GM18867 (cell line): Measurements from ENCODE around the gene MRPL33.

Experiments
- ATAC-seq: cut with Tn5 transposase; IDR thresholded peaks from one replicate; pipeline ENCODE4 v1.9.1; 2021; ENCODE audit warnings: mild to moderate bottlenecking, moderate library complexity; ENCODE audit not compliant: unreplicated experiment

Gene MRPL33

GRCh38 chr2:27771548-27772335 is at the start of gene MRPL33:
MRPL33 (plus strand) TSS chr2:27771719; CDS start chr2:27771778, 59 bp downstream.
- ATAC-seq: peak; percentile 98

GRCh38 chr2:27721884-27722485 is 49.5 kb upstream of the MRPL33 start:
- no peak for ATAC-seq

GRCh38 chr2:27723372-27724144 is 48.0 kb upstream of the MRPL33 start:
- ATAC-seq: no peak

- ATAC-seq: no peak
Measured at GRCh38 chr2:27724191-27724590, 47.3 kb upstream of the MRPL33 start.

- ATAC-seq: no peak
Measured at GRCh38 chr2:27724905-27725701, 46.4 kb upstream of the MRPL33 start.

- ATAC-seq: no peak
Measured at GRCh38 chr2:27727257-27727656, 44.3 kb upstream of the MRPL33 start.

GRCh38 chr2:27728081-27728858 is 43.2 kb upstream of the MRPL33 start:
- ATAC-seq: no peak

GRCh38 chr2:27729198-27729597 is 42.3 kb upstream of the MRPL33 start:
- no peak for ATAC-seq

GRCh38 chr2:27729614-27730013 is 41.9 kb upstream of the MRPL33 start:
- no peak for ATAC-seq

GRCh38 chr2:27730261-27730662 is 41.3 kb upstream of the MRPL33 start:
- ATAC-seq: no peak

- ATAC-seq: no peak
Measured at GRCh38 chr2:27730980-27731691, 40.4 kb upstream of the MRPL33 start.

GRCh38 chr2:27734305-27734704 is 37.2 kb upstream of the MRPL33 start:
- no peak for ATAC-seq

- no peak for ATAC-seq
Measured at GRCh38 chr2:27735263-27735904, 36.1 kb upstream of the MRPL33 start.

- no peak for ATAC-seq
Measured at GRCh38 chr2:27736031-27736889, 35.3 kb upstream of the MRPL33 start.

- no peak for ATAC-seq
Measured at GRCh38 chr2:27736890-27737204, 34.7 kb upstream of the MRPL33 start.

- no peak for ATAC-seq
Measured at GRCh38 chr2:27737676-27738348, 33.7 kb upstream of the MRPL33 start.

GRCh38 chr2:27738349-27739057 is 33.0 kb upstream of the MRPL33 start:
- no peak for ATAC-seq
